Measurements from ENCODE around the gene LBHD2.

The LBHD2 gene

DNA sequence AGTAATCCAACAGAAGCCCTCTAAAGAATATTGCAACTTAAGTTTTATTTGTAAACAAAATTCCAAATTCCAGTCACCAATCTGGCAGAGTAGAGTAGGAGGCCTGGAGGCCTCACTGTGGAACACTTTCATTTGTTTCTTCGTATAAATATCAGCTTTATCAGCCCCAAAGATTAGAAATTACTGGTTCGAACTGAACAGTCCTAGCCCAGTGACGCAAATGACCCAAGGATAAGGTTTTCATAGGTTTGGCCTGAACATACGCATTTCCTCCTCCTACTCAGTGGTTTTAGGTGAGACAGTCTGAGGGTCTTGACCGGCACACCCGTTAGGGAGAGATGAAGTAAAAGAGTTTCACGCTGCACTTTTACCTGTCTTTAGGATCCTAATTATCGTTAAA, 28.3 kb upstream of the LBHD2 start:
- TF ChIP-seq, protein P1, sequence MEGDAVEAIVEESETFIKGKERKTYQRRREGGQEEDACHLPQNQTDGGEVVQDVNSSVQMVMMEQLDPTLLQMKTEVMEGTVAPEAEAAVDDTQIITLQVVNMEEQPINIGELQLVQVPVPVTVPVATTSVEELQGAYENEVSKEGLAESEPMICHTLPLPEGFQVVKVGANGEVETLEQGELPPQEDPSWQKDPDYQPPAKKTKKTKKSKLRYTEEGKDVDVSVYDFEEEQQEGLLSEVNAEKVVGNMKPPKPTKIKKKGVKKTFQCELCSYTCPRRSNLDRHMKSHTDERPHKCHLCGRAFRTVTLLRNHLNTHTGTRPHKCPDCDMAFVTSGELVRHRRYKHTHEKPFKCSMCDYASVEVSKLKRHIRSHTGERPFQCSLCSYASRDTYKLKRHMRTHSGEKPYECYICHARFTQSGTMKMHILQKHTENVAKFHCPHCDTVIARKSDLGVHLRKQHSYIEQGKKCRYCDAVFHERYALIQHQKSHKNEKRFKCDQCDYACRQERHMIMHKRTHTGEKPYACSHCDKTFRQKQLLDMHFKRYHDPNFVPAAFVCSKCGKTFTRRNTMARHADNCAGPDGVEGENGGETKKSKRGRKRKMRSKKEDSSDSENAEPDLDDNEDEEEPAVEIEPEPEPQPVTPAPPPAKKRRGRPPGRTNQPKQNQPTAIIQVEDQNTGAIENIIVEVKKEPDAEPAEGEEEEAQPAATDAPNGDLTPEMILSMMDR (IDR thresholded peaks at IDR 0.05; ENCODE audit: insufficient read depth, low read length, poor library complexity, severe bottlenecking): no peak
- no peak for TF ChIP-seq EZH2phosphoT487 (conservative IDR thresholded peaks at IDR 0.05; ENCODE audit: low read length)
- no peaks in the 10 kb centered on the region for H4K20me1 ChIP-seq (ENCODE audit: low read depth, low read length)
- no peaks in the 10 kb centered on the region for H3K27me3 ChIP-seq (ENCODE audit: low read length)
- no peak overlapping the region for H3K4me2 ChIP-seq (ENCODE audit: low read depth, low read length, poor library complexity, severe bottlenecking)
- no peak overlapping the region for H3K4me3 ChIP-seq (ENCODE audit: insufficient read depth, low read length, poor library complexity, severe bottlenecking)
- no peak overlapping the region for H3K9ac ChIP-seq (ENCODE audit: low read length)
- H3K27ac ChIP-seq (ENCODE audit: low read depth, low read length): no peak overlapping the region
- H3K9me3 ChIP-seq (ENCODE audit: insufficient read depth, low read length): no peaks in the 10 kb centered on the region
- no peaks in the 10 kb centered on the region for H3K36me3 ChIP-seq (ENCODE audit: low read length)
- no peak overlapping the region for H2AFZ ChIP-seq (ENCODE audit: low read depth, low read length, severe bottlenecking)
- H3K9me2 ChIP-seq (replicated peaks; ENCODE audit: insufficient read depth, low read length): no peaks in the 10 kb centered on the region
- no peaks in the 10 kb centered on the region for H3F3A ChIP-seq (ENCODE audit: insufficient read depth)
- no peaks in the 10 kb centered on the region for H3K79me2 ChIP-seq (ENCODE audit: insufficient read depth, low read length)

DNA sequence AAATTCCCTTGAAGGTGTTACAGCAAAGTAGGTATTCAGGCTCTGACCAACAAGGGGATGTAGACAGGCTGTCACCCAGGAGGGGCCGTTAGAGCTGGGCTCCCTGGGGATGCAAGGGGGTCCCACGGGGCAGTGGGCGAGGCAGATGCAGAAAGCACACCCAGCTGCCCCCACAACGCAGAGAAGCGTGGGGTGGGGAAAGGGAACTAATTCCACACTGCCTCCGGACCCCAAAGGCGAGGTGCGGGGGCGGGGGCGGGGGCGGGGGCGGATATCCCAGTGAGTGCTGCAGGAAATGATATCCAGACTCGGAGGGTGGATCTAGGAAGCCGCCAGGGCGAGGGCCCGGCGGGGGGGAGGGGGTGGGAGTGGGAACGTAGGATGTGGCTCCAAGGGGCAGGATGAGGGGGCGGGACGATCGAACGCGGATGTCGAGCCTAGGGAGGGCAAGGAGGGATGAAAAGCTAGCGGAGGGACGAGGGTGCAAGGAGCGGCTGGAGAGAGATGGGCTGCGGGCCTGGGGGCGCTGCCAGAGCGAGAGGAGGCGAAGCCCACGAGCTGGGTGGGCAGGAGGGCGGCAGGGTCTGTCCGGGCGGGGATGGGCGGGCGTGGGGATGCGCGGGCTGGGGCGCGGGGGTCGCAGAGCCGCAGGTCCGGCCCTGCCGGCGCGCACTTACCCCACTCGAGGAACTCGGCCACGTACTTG, 27.5 kb upstream of the LBHD2 start:
- Histone ChIP-seq H3K27me3 (ENCODE audit: low read length) (no peaks in the 10 kb centered on the region), H3K9ac (ENCODE audit: low read length) (no peak overlapping the region), H3K9me3 (ENCODE audit: insufficient read depth, low read length) (no peaks in the 10 kb centered on the region), H2AFZ (ENCODE audit: low read depth, low read length, severe bottlenecking) (no peak overlapping the region), H4K20me1 (ENCODE audit: low read depth, low read length) (no peaks in the 10 kb centered on the region), H3K36me3 (ENCODE audit: low read length) (no peaks in the 10 kb centered on the region), H3K4me3 (ENCODE audit: insufficient read depth, low read length, poor library complexity, severe bottlenecking) (no peak overlapping the region), H3F3A (ENCODE audit: insufficient read depth) (no peaks in the 10 kb centered on the region), H3K4me2 (ENCODE audit: low read depth, low read length, poor library complexity, severe bottlenecking) (no peak overlapping the region), H3K9me2 (replicated peaks; ENCODE audit: insufficient read depth, low read length) (no peaks in the 10 kb centered on the region), H3K79me2 (ENCODE audit: insufficient read depth, low read length) (no peaks in the 10 kb centered on the region), H3K27ac (ENCODE audit: low read depth, low read length) (no peak overlapping the region)
- TF ChIP-seq EZH2phosphoT487 (conservative IDR thresholded peaks at IDR 0.05; ENCODE audit: low read length): no peak
- TF ChIP-seq, protein P1 (IDR thresholded peaks at IDR 0.05; ENCODE audit: insufficient read depth, low read length, poor library complexity, severe bottlenecking): no peak

DNA sequence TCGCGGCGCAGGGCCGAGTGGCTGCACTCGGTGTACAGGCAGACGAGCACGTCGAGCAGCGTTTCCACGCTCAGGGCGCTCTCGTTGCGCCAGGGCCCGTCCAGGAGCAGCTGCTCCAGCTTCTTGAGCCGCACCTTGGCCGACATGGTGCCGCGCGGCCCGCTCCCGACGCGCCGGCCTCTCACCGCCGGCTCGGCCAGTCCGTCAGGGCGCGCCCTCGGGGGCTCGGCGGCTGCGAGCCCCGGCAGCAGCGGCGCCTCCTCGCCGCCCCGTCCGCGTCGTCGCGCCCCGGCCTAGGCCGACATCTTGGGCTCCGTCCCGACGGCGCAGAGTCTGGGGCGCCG, 27.0 kb upstream of the LBHD2 start:
- Histone ChIP-seq H4K20me1 (ENCODE audit: low read depth, low read length) (no peaks in the 10 kb centered on the region), H2AFZ (ENCODE audit: low read depth, low read length, severe bottlenecking) (no peak overlapping the region), H3K27me3 (ENCODE audit: low read length) (no peaks in the 10 kb centered on the region), H3K4me3 (ENCODE audit: insufficient read depth, low read length, poor library complexity, severe bottlenecking) (no peak overlapping the region), H3K79me2 (ENCODE audit: insufficient read depth, low read length) (no peaks in the 10 kb centered on the region), H3K4me2 (ENCODE audit: low read depth, low read length, poor library complexity, severe bottlenecking) (no peak overlapping the region), H3K36me3 (ENCODE audit: low read length) (no peaks in the 10 kb centered on the region), H3K9me2 (replicated peaks; ENCODE audit: insufficient read depth, low read length) (no peaks in the 10 kb centered on the region), H3K9me3 (ENCODE audit: insufficient read depth, low read length) (no peaks in the 10 kb centered on the region), H3F3A (ENCODE audit: insufficient read depth) (no peaks in the 10 kb centered on the region), H3K9ac (ENCODE audit: low read length) (no peak overlapping the region), H3K27ac (ENCODE audit: low read depth, low read length) (no peak overlapping the region)
- TF ChIP-seq, protein P1 (IDR thresholded peaks at IDR 0.05; ENCODE audit: insufficient read depth, low read length, poor library complexity, severe bottlenecking): no peak
